ENCODE results near the gene SEMA3D. TPM values are rescaled to one million over a fixed set of nuclear protein-coding genes. Genes with fewer than 3 reads are reported as not detected.

The SEMA3D gene
- total RNA-seq, 2 experiments from 2014 or later = not detected

- DNase-seq (no peak), ATAC-seq (no peak)
- ChIA-PET POLR2A (no interaction called here), CTCF (no interaction called here)
- H3K27me3 Mint-ChIP-seq = no peaks in the 10 kb centered on the region
- intact Hi-C loops (cut with DNase I, micrococcal nuclease) = no loop called here
- H3K36me3 Mint-ChIP-seq (ENCODE audit: low read depth) = no peaks in the 10 kb centered on the region
- no peak overlapping the region for H3K4me3 Mint-ChIP-seq
- H3K4me1 Mint-ChIP-seq = no peaks in the 10 kb centered on the region
- peaks cover 6% of the 10 kb centered on the region for H3K9me3 Mint-ChIP-seq (ENCODE audit: low read depth)
- no peak overlapping the region for H3K27ac Mint-ChIP-seq
Measured at GRCh38 chr7:85154282-85154937, 32.4 kb downstream of the SEMA3D start.

GRCh38 chr7:85153715-85154114 lies 33.1 kb downstream of the SEMA3D start:
- intact Hi-C loops (cut with DNase I, micrococcal nuclease) = no loop called here
- POLR2A ChIA-PET = no interaction called here
- H3K27me3 Mint-ChIP-seq = no peaks in the 10 kb centered on the region
- no peaks in the 10 kb centered on the region for H3K36me3 Mint-ChIP-seq (ENCODE audit: low read depth)
- no peak overlapping the region for H3K4me3 Mint-ChIP-seq
- H3K9me3 Mint-ChIP-seq (ENCODE audit: low read depth) = peaks cover 3% of the 10 kb centered on the region
- H3K27ac Mint-ChIP-seq = no peak overlapping the region
- CTCF ChIA-PET = no interaction called here
- H3K4me1 Mint-ChIP-seq = no peaks in the 10 kb centered on the region
- no peak for ATAC-seq
- no peak for DNase-seq

- CTCF ChIA-PET = no interaction called here
- POLR2A ChIA-PET = no interaction called here
- Mint-ChIP-seq H3K4me1 (no peaks in the 10 kb centered on the region), H3K36me3 (ENCODE audit: low read depth) (no peaks in the 10 kb centered on the region), H3K9me3 (ENCODE audit: low read depth) (no peaks in the 10 kb centered on the region), H3K27ac (no peak overlapping the region), H3K4me3 (no peak overlapping the region), H3K27me3 (no peaks in the 10 kb centered on the region)
- intact Hi-C loops (cut with DNase I, micrococcal nuclease) = no loop called here
- DNase-seq (no peak), ATAC-seq (no peak)
Measured at GRCh38 chr7:85150624-85151023, 36.2 kb downstream of the SEMA3D start.

GRCh38 chr7:85144771-85145170 lies 42.1 kb downstream of the SEMA3D start:
- Mint-ChIP-seq H3K27ac (no peak overlapping the region), H3K4me3 (no peak overlapping the region), H3K27me3 (no peaks in the 10 kb centered on the region), H3K9me3 (ENCODE audit: low read depth) (no peaks in the 10 kb centered on the region), H3K4me1 (no peaks in the 10 kb centered on the region), H3K36me3 (ENCODE audit: low read depth) (no peaks in the 10 kb centered on the region)
- ChIA-PET POLR2A (no interaction called here), CTCF (no interaction called here)
- intact Hi-C loops (cut with DNase I, micrococcal nuclease) = no loop called here
- DNase-seq = no peak
- no peak for ATAC-seq

- intact Hi-C loops (cut with DNase I, micrococcal nuclease) = no loop called here
- DNase-seq = no peak
- ATAC-seq = no peak
- Mint-ChIP-seq H3K27ac (no peak overlapping the region), H3K9me3 (ENCODE audit: low read depth) (no peaks in the 10 kb centered on the region), H3K4me3 (no peak overlapping the region), H3K4me1 (no peaks in the 10 kb centered on the region), H3K36me3 (ENCODE audit: low read depth) (no peaks in the 10 kb centered on the region), H3K27me3 (no peaks in the 10 kb centered on the region)
- ChIA-PET POLR2A (no interaction called here), CTCF (no interaction called here)
Measured at GRCh38 chr7:85135977-85136376, 50.9 kb downstream of the SEMA3D start.

- DNase-seq (no peak), ATAC-seq (no peak)
- ChIA-PET CTCF (no interaction called here), POLR2A (no interaction called here)
- intact Hi-C loops (cut with DNase I, micrococcal nuclease) = loop anchor here in 1 of 2 experiments (5.0 kb wide), 1 partner anchor 1961 kb away; no protein-coding TSS in a partner anchor
- Mint-ChIP-seq H3K9me3 (ENCODE audit: low read depth) (no peaks in the 10 kb centered on the region), H3K4me3 (no peak overlapping the region), H3K27me3 (no peaks in the 10 kb centered on the region), H3K27ac (no peak overlapping the region), H3K4me1 (no peaks in the 10 kb centered on the region), H3K36me3 (ENCODE audit: low read depth) (no peaks in the 10 kb centered on the region)
Measured at GRCh38 chr7:85133560-85133959, 53.3 kb downstream of the SEMA3D start.

GRCh38 chr7:85133006-85133405 lies 53.9 kb downstream of the SEMA3D start:
- Mint-ChIP-seq H3K36me3 (ENCODE audit: low read depth) (no peaks in the 10 kb centered on the region), H3K4me3 (no peak overlapping the region), H3K27ac (no peak overlapping the region), H3K27me3 (no peaks in the 10 kb centered on the region), H3K4me1 (no peaks in the 10 kb centered on the region), H3K9me3 (ENCODE audit: low read depth) (no peaks in the 10 kb centered on the region)
- ChIA-PET CTCF (no interaction called here), POLR2A (no interaction called here)
- no peak for ATAC-seq
- intact Hi-C loops (cut with DNase I, micrococcal nuclease) = loop anchor here in 1 of 2 experiments (5.0 kb wide), 1 partner anchor 1961 kb away; no protein-coding TSS in a partner anchor
- no peak for DNase-seq

- no peaks in the 10 kb centered on the region for H3K4me1 Mint-ChIP-seq
- H3K4me3 Mint-ChIP-seq = no peak overlapping the region
- no peaks in the 10 kb centered on the region for H3K9me3 Mint-ChIP-seq (ENCODE audit: low read depth)
- ATAC-seq (no peak), DNase-seq (no peak)
- H3K36me3 Mint-ChIP-seq (ENCODE audit: low read depth) = no peaks in the 10 kb centered on the region
- POLR2A ChIA-PET = no interaction called here
- CTCF ChIA-PET = no interaction called here
- H3K27ac Mint-ChIP-seq = no peak overlapping the region
- H3K27me3 Mint-ChIP-seq = no peaks in the 10 kb centered on the region
- intact Hi-C loops (cut with DNase I, micrococcal nuclease) = loop anchor here in 1 of 2 experiments (5.0 kb wide), 1 partner anchor 1958 kb away; no protein-coding TSS in a partner anchor
Measured at GRCh38 chr7:85130702-85131101, 56.2 kb downstream of the SEMA3D start.

- no peaks in the 10 kb centered on the region for H3K9me3 Mint-ChIP-seq (ENCODE audit: low read depth)
- H3K4me1 Mint-ChIP-seq = no peaks in the 10 kb centered on the region
- no peaks in the 10 kb centered on the region for H3K36me3 Mint-ChIP-seq (ENCODE audit: low read depth)
- DNase-seq (no peak), ATAC-seq (no peak)
- no peaks in the 10 kb centered on the region for H3K27me3 Mint-ChIP-seq
- CTCF ChIA-PET = no interaction called here
- POLR2A ChIA-PET = no interaction called here
- intact Hi-C loops (cut with DNase I, micrococcal nuclease) = no loop called here
- H3K27ac Mint-ChIP-seq = no peak overlapping the region
- H3K4me3 Mint-ChIP-seq = no peak overlapping the region
Measured at GRCh38 chr7:85126383-85126782, 60.5 kb downstream of the SEMA3D start.

- Mint-ChIP-seq H3K27me3 (no peaks in the 10 kb centered on the region), H3K4me3 (no peak overlapping the region), H3K9me3 (ENCODE audit: low read depth) (no peaks in the 10 kb centered on the region), H3K27ac (no peak overlapping the region), H3K4me1 (no peaks in the 10 kb centered on the region), H3K36me3 (ENCODE audit: low read depth) (no peaks in the 10 kb centered on the region)
- no peak for DNase-seq
- ChIA-PET CTCF (no interaction called here), POLR2A (no interaction called here)
- intact Hi-C loops (cut with DNase I, micrococcal nuclease) = no loop called here
- ATAC-seq = no peak
Measured at GRCh38 chr7:85125651-85126131, 61.2 kb downstream of the SEMA3D start.

- Mint-ChIP-seq H3K36me3 (ENCODE audit: low read depth) (no peaks in the 10 kb centered on the region), H3K27ac (no peak overlapping the region), H3K27me3 (no peaks in the 10 kb centered on the region), H3K4me3 (no peak overlapping the region), H3K4me1 (no peaks in the 10 kb centered on the region), H3K9me3 (ENCODE audit: low read depth) (no peaks in the 10 kb centered on the region)
- DNase-seq (no peak), ATAC-seq (no peak)
- intact Hi-C loops (cut with DNase I, micrococcal nuclease) = no loop called here
- CTCF ChIA-PET = no interaction called here
- POLR2A ChIA-PET = no interaction called here
Measured at GRCh38 chr7:85125176-85125575, 61.7 kb downstream of the SEMA3D start.

- H3K27me3 Mint-ChIP-seq = no peaks in the 10 kb centered on the region
- no peak overlapping the region for H3K27ac Mint-ChIP-seq
- CTCF ChIA-PET = no interaction called here
- H3K9me3 Mint-ChIP-seq (ENCODE audit: low read depth) = no peaks in the 10 kb centered on the region
- no peak overlapping the region for H3K4me3 Mint-ChIP-seq
- ATAC-seq (no peak), DNase-seq (no peak)
- H3K36me3 Mint-ChIP-seq (ENCODE audit: low read depth) = no peaks in the 10 kb centered on the region
- POLR2A ChIA-PET = no interaction called here
- no peaks in the 10 kb centered on the region for H3K4me1 Mint-ChIP-seq
- intact Hi-C loops (cut with DNase I, micrococcal nuclease) = no loop called here
Measured at GRCh38 chr7:85119934-85120333, 66.9 kb downstream of the SEMA3D start.

GRCh38 chr7:85115862-85116261 lies 71.0 kb downstream of the SEMA3D start:
- no peaks in the 10 kb centered on the region for H3K27me3 Mint-ChIP-seq
- no peaks in the 10 kb centered on the region for H3K4me1 Mint-ChIP-seq
- intact Hi-C loops (cut with DNase I, micrococcal nuclease) = no loop called here
- no peak overlapping the region for H3K27ac Mint-ChIP-seq
- no peak for ATAC-seq
- ChIA-PET POLR2A (no interaction called here), CTCF (no interaction called here)
- no peak for DNase-seq
- H3K9me3 Mint-ChIP-seq (ENCODE audit: low read depth) = no peaks in the 10 kb centered on the region
- no peak overlapping the region for H3K4me3 Mint-ChIP-seq
- H3K36me3 Mint-ChIP-seq (ENCODE audit: low read depth) = no peaks in the 10 kb centered on the region
